Stomach (tissue), 4 donors: ENCODE measurements around the gene NLN.

Experiments
- EP300 ChIP-seq: sonication (generic); formaldehyde crosslinking; IDR thresholded peaks from one replicate; pipeline ENCODE4 v1.6.1; 2017; ENCODE audit warnings: antibody characterized with exemption
- TF ChIP-seq, protein P1 (sequence below), 7 experiments: fragments of 450-650 bp in 4 of 7; fragments of 200-600 bp in 3 of 7; sonication (generic) in 3 of 7; IDR thresholded peaks; one replicate each; pipeline ENCODE4 v1.5.1; 2016 to 2019; ENCODE audit warnings: antibody characterized with exemption in 7 of 7, control low read depth in 2 of 7, mild to moderate bottlenecking in 1 of 7

DNA sequence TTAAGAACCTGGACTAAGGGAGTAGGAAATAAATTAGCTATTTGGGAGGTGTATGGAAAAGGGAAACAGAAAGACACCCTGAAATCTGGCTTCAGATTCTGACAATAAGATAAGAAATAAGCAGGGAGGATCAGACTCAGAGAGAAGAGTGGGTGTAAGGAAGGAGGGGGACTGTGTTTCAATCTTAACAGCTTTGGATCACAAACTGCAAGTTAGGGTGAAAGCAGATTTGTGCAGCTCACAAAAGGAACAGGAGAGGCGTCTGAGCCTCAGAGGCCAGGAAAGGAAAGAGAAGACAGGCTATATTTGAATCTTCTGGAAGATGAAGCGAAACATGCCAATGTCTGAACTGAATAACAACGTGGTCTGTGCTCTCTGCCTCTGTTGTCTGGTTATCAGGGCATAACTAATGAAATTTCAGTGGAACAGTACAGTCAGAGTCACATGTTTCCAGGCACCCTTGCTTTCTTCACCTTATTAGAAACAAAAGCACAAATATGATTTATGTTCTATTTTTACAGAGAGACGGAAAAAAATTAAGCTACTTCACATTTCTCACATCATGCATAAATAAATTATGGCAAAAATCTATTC is 26.7 kb upstream of the NLN start:
- TF ChIP-seq, protein P1, sequence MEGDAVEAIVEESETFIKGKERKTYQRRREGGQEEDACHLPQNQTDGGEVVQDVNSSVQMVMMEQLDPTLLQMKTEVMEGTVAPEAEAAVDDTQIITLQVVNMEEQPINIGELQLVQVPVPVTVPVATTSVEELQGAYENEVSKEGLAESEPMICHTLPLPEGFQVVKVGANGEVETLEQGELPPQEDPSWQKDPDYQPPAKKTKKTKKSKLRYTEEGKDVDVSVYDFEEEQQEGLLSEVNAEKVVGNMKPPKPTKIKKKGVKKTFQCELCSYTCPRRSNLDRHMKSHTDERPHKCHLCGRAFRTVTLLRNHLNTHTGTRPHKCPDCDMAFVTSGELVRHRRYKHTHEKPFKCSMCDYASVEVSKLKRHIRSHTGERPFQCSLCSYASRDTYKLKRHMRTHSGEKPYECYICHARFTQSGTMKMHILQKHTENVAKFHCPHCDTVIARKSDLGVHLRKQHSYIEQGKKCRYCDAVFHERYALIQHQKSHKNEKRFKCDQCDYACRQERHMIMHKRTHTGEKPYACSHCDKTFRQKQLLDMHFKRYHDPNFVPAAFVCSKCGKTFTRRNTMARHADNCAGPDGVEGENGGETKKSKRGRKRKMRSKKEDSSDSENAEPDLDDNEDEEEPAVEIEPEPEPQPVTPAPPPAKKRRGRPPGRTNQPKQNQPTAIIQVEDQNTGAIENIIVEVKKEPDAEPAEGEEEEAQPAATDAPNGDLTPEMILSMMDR (IDR thresholded peaks at IDR 0.05), result no peak
- no peak for TF ChIP-seq EP300
